GM18868 (cell line): ENCODE results near the gene ZNF516.

Source experiments
- ATAC-seq: cut with Tn5 transposase; IDR thresholded peaks from one replicate; pipeline ENCODE4 v1.9.1; 2021; ENCODE audit warnings: mild to moderate bottlenecking, moderate library complexity; ENCODE audit not compliant: unreplicated experiment

The ZNF516 gene

DNA sequence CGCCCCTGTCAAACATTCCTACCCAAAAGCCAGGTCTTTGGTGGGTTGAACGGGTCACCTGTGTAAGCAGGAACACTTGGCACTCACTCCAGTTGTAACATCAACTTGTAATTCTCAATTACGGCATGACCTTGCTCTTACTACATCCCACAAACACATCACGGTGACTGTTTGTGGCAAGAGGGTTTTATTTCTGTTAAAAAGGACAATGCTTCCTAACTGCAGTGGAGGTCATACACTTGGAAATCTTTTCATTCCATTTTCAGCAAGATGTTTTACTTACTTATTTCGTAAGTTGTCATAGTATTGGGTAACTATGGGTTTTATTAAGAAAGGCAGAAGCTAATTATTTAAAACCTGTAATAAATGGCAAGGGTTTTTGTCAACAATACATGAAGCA is 126.1 kb downstream of the ZNF516 start:
- ATAC-seq: no peak

DNA sequence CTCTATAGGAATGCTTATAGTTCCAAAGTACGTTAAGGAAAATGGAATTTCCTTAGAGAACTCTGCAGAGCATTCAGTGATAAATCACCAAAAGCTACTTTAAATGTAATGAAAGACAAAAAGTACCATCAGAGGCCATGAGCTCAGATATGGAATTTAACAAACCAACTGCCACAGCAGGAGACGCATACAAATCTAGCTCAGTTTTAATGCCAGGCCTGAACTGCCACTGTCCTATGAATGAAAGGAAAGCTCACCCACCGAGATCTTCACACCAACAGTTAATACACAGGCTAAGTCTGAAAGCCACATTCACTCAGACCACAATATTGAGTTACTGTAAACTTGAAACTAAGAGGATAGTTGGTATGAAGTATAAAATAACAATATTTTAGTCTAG is 126.8 kb downstream of the ZNF516 start:
- no peak for ATAC-seq

DNA sequence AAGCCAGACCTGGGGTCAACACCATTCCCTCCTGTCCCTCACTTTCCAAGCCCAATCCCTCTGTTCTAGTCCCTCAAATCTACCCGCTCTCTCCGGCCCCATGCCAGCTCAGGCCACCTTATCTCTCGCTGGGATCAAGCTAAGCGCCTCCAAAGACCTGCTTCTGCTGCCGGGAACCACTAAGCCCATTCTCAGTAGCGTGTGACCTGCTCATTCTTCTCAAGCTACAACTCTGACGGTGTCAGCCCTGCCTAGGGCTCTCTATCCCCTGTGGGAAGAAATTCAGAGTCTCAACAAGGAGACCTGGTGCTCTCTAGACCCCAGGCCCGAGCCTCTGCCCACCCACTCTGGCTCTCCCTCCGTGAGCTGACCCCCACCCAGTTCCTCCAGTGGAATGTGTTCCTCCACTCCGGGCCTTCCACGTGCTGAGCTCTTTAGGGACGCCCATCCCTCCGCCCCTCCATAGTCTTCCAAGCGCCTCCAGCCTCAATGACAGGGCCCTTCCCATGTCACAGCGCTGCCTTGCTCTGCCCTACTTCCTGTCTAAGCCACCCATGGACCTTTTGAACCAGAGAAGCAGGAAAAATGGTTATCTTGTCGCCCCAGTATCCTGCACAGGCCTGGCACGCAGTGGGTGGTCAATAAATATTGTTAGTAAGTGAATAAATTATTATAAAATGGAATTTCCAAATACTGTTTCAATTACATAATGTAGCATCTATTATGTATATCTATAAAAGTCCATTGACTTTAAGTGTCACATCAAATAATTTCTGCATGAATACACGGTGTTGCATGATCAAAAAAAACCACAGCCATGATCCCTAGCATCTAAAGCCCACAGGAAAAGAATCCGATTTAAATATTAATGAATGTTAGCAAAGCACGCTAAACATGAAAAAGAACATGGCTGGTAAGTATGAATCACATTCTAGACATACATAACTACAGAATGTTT is 127.6 kb downstream of the ZNF516 start:
- no peak for ATAC-seq

DNA sequence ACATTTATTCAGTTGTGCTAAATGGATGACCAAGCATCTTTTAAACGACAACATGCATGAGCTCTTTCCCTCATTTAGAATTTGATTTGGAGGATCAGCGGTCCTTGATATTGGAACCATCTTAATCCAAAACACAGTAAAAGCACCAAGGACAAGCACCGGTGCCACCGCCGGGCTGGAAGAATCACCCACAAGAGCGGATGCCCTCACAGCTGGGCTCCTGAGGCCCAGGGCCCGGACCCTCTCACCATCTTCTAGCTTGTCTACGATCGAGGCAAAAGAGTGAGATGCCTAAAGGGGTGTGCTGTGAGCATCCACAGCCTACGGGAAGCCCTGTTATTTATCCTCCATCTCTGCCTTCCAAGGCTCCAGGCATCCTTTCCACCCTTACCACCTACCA is 129.5 kb downstream of the ZNF516 start:
- ATAC-seq: no peak

DNA sequence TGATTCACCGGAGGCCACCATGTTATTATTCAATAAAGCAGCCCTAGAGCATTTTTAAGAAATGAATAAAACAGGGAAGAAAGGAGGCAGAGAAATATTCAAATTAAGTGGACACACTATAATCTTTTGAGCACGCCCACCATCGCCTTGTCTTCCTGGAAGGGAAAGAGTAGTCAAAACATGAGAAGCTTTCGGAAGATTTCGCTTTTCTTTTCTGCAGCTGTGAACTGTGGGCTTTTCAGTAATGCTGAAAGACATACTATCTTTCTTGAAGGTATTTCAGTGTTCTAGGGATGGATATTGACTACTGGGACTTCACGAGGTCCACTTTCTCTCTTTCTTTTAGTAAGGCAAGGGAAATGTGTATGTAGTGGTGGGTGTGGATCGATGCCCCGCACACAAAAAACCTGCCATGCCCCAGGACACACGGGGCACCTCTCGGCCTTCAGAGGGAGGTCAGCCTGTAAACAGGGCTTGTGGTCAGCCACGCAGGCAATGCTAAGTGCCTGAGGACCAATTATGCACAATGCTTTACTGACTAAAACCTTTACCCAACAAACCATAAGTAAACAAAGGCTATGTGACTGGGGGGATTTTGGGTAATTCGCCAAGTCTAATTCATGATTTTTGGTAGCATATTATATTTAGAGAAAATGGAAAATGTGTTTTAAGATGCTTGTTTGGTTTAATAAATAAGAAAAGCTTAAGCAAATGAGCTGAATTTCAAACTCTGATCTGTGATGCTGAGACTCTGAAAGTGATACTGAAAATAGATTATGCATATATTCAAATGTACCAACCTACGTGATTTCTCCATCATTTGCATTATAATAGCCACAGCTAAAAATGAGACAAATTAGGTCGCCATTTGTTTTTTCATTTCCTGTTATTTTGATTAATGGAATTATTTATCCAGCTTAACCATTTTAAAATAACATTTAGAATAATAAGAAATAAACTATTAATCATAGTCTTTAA is 130.5 kb downstream of the ZNF516 start:
- ATAC-seq: peak; percentile 64

DNA sequence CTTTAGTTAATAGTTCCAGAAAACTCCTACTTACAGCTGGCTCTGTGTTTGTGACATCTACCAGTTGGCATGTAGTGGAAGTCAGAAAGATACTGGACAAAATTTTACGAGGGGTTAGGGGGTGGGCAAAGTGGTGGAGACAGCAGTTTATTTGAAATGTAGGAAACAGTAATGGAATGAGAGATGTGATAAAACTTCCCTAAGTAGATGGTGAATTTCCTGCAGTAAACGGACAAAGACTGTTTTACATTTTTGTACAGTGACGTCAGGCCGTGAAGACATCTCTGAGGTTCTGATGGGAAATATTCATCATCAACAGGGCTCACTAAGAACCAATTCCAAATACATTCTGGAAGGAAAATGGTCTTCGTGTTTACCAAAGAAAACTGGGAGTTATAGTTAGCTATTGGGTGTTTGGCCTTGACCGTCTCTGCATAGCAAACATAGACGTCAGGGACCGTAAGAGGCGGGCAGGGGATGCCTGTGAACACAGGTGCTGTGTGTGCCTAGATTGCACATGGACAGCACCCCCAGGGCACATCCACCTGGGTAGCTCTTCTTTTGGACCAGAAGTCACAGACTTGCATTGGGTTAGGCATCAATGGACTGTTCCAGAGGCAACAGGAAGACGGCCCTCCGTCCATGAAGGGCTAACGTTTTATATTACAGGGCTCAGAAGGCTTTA is 131.5 kb downstream of the ZNF516 start:
- no peak for ATAC-seq

DNA sequence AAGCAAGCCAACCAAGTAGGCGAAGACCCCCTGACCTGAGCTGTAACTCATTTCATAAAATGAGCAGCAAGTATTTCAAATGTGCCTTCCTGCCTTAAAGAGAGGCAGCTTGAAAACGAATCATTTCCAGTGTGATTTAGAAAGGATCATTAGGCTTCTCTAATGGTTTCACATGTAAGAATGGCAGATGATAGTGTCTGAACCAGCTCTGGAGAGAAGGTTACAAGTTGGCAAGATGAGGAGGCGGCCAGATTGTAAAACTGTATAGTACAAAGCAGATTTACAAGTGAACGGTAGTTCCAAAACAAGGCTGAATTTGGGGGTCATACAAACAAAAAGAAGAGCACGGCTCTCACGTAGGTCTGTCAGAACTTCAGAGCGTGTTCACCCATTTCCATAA is 132.4 kb downstream of the ZNF516 start:
- no peak for ATAC-seq

DNA sequence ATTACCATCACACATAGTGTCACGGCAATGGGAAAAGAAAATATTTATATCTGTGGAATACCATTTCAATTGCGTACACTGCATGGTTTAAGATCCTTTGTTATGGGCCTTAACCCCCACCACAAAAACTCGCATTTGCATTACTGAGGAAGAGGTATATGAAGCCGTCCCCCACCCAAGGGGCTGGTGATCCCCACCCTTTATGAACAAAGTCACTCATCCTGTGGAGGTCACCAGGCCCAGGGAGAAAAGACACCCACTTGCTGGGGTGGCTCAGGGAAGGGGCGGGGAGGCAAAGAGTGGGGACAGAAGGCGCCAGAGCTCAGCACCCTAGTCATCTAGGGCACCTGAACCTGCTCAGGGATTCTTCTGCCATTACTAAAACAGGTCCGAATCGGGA is 133.8 kb downstream of the ZNF516 start:
- ATAC-seq: no peak

DNA sequence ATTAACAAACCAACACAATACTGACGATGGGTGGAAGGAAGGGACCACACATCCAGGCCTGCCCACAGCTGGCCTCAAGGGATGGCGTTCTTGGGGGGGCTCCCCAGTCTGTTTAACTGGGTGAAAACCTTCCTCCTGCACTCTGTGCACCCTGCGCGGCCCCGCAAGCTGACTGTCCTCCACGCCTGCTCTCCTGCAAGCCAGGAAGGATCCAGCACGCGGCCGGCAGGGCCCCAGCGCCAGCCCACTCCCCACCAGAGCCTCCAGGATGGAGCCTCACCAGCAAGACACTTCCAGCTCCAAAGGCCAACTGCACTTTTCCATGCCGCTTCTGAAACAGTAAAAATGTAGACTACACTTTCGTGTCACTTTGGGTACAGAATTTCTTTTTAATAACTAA is 135.1 kb downstream of the ZNF516 start:
- no peak for ATAC-seq

DNA sequence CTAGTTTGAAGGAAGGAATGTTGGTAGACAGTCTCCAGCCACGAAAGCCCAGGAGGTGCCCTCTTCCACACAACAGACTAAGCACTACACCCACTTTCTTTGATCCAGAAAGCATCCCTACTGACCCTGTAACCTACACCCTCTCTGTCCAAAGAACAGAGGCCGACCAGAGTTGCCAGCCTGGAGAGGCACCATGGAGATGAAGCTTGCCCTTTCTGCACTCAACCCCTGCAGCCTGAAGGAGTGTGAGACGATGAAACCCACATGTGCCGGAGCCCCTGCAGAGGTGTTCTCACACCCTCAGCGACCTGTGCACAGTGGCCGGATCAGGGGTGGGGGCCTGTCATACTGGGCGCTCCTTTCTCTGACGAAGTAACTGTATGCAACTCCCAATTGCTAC is 136.3 kb downstream of the ZNF516 start:
- ATAC-seq: no peak

DNA sequence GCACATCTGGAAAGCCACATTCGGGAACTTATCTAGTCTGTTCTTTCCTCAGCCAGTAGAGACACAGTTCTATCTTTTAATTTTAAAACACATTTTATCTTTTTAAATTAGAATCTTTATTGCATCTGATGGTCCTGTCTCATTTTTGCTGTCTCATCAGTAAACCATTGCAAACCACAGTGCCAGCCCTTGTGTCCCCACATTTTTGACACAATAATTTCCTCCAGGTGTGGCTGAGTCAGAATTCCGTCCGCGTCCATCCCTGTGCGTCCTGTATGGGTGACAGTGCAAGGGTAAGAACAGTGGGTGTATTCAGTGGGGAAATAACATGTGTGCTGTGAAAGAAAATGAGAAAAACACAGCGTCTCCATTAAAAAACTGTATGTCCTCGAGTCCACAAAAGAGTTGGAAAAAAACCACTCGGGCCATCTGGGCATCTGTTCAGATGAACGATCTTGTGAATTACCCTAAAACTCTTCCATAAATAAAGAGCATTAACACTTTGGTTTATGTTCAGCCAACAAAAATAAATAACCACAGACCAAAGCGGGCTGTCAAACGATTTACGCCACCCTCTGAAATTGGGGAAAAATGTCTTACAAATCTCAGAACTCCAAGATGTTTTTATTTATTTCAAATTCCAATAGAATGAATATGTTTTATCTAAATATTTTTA is 137.3 kb downstream of the ZNF516 start:
- no peak for ATAC-seq

DNA sequence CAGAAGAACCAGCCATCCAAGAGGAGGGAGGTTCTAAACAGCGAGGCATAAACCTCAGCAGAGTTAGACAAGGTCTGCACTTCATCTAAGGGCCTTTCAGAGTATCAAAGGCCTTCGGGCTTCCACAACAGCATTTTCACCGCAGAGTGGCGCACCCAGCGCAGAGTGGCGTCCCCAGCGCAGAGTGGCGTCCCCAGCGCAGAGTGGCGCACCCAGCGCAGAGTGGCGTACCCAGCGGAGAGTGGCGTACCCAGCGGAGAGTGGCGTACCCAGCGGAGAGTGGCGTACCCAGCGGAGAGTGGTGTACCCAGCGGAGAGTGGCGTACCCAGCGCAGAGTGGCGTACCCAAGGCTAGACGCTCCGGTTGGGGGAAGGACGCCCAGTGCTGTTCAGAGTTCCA is 137.9 kb downstream of the ZNF516 start:
- no peak for ATAC-seq

DNA sequence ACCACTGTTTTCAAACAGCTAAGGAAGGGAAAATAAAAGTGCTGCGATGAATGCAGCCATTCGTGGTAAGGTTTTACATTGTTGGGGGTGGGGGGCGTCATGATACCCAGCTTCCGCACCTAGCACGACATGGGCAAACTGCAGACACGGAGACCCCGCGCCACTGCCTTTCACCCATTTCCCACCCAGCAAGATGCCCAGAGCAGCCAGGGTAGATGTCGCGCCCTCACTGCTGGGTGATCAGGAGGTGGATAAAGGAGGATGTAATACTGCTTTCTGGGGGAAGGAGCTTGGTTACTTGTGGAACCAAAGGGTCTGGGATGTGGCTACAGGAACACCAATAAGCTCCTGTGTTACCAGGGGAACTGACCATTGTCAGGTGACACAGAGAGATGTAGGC is 138.4 kb downstream of the ZNF516 start:
- ATAC-seq: no peak

DNA sequence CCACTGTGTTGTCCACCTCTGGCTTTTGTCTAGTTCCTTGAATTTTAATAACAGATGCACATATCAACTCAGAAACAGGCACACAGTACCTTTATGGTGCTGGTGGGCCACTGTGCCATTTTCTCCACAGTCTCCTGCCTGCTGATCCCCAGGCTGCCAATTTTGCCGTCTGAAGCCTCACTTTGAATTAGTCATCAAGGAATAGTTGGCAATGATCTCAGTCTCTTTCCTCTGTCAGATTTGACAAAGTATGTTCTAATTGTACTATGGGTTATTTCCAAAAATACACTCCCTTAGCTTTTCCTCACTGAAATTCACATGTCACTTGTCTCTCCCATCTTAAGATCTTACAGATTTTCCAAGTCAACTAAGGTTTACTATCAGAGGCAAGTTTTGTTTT is 140.7 kb downstream of the ZNF516 start:
- no peak for ATAC-seq

DNA sequence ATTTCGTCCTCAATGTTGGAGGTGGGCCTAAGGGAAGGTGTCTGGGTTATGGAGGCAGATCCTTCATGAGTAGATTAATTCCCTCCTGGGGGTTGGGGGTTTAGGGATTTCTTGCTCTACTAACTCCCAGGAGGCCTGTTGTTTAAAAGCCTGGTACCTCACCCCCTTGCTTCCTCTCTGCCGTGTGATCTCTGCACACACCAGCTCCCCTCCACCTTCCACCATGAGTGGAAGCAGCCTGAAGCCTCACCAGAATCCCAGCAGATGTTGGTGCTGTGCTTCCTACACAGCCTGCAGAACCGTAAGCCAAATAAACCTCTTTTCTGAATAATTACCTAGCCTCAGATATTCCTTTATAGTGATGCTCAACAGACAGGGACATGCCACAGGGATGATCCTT is 141.5 kb downstream of the ZNF516 start:
- ATAC-seq: no peak

DNA sequence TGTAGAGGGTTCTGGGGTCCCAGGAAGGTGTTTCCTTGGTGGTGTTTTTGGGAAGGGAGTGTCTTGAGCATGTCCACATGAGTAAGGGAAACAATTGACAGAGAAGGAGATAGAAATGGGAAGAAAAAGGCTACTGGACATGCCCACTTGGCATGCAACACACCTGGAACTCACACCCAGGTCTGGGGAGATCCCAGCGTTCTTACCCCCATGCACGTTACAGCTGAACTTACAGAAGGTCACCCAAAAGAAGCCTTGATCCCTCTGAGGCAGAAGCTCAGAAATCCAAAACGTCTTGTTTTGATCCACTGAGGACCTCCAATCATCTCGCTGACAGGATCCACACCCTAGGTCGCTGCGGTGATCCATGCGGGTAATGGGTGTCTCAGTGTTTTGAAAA is 142.0 kb downstream of the ZNF516 start:
- no peak for ATAC-seq

DNA sequence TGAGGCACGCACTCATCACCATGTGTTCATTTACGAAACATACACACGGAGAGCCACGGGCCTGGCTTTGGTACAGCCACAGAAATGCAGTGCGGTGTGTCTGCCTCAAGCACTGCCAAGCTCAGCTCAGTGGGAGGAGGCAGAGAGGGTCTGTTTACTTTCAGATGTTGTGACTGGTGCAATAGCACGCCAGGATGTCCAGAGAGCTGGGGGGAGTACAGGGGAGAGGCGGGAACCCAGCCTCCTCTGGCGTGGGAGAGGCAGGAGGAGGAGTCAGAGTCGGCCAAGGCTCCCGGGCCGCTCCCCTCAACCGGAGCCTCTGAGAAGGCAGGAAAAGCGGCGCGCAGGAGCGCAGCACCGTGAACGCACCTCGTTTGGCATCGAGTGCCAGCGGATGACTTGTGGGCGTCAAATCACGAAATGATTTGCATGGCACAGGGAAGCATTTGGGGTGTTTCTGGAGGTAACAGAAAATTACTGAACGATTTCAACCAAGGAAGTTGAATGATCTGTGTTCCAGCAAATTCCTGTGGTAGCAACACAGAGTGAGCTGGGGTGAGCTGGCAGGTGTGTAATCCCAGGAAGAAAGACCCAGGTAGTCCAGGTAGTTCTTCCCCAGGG is 143.0 kb downstream of the ZNF516 start:
- no peak for ATAC-seq

DNA sequence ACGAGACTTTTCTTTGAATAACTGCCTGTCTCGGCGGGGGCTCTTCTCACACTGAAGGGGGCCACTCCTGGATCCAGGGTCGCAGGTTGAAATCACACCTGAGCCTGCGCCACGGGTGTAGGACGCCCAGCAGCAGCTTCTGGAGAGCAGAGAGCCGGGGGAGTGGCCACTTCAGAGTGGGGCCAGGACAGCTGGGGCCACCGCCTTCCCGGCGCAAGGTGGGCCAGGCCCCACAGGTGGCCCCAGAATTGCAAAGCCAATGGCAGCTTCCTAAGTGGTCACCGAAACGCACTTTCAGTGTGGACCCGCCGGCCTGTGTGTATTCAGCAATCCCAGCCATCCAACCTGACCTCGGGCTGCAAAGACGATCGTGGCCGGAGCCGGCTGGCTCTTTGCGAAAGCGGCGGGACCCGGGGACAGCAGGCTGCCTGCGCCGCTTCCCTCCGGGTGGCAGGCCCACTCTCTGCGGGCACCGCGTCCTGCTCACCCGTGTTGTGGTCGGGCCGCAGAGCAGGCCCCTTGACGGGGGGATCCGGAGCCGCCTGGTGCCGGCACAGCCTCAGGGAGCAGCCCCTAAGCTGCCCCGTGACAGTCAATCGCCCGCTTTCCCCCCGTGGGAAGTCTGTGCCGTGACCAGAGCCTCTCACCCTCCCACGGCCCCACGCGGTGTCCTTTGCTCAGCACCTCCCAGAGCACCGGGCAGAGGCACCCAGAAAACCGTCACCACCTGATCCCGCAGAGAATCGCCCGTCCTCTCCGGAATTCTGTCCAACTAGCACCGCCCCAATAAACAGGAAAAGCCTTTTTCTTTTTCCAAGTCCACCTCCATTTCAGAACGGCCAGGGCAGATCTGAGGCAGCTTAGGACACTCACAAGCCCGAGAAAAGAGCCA is 144.7 kb downstream of the ZNF516 start:
- no peak for ATAC-seq

DNA sequence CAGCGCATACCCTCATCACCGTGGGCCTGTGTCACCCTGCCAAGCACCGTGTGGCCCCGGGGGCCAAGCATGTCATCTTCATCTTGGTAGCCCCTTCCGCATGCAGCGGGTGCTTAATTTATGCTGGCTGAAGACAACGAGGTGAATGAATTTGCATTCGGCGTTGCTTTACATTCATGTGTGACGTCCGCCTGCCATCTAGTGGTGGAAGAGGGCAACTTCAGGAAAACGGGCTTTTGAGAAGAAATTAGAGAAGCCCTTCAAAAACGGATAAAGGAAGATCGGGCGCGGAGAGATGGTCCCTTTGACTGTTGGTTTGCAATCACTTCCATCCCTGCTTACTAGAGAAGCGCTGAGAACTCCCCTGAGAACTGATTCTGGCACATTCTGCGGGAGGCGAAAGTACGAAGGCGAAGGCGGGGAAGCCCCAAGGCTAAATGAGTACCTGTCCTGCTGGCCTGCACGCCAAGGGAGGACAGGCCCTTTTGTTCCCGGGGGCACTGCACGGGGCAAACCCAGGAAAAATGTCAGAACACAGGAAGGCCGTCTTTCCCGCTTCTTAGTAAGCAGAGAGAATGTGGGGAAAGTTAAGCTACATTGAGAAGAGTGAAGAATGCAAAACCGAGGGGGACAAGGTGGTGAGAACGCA is 145.9 kb downstream of the ZNF516 start:
- ATAC-seq: peak; percentile 79
